ENCODE measurements around the gene C2orf92.
A peak's percentile ranks its signal among the peaks of the same experiment; 100 is the strongest.
"Not testable (repeated sequence)": the region's sequence is repeated elsewhere in the genome, so short reads cannot be mapped to it uniquely, and the experiment has no call there.

C2orf92 gene

GRCh38 chr2:97669448-97669847 is at the start of gene C2orf92:
TSS of gene C2orf92 (plus strand) at chr2:97669713. CDS start at chr2:97669789, 76 bp downstream.
- DNase-seq = no peak

- DNase-seq = not testable (repeated sequence)
Observed at GRCh38 chr2:97620492-97620891, 49.0 kb upstream of the C2orf92 start.

- DNase-seq = not testable (repeated sequence)
Observed at GRCh38 chr2:97622976-97623375, 46.5 kb upstream of the C2orf92 start.

- not testable (repeated sequence) for DNase-seq
Observed at GRCh38 chr2:97625354-97626048, 44.0 kb upstream of the C2orf92 start.

GRCh38 chr2:97626049-97626430 is 43.5 kb upstream of the C2orf92 start:
- not testable (repeated sequence) for DNase-seq

GRCh38 chr2:97644023-97644717 is 25.3 kb upstream of the C2orf92 start:
- no peak for DNase-seq

- no peak for DNase-seq
Observed at GRCh38 chr2:97645112-97645694, 24.3 kb upstream of the C2orf92 start.

- DNase-seq = peak; percentile 97
Observed at GRCh38 chr2:97645695-97646629, 23.6 kb upstream of the C2orf92 start, which contains the start of gene COX5B. TSS of gene COX5B (plus strand) at chr2:97646062. CDS start at chr2:97646087, 25 bp downstream.

- DNase-seq = no peak
Observed at GRCh38 chr2:97646977-97647376, 22.5 kb upstream of the C2orf92 start.

GRCh38 chr2:97651114-97651513 is 18.4 kb upstream of the C2orf92 start:
- DNase-seq = no peak

GRCh38 chr2:97653473-97653872 is 16.0 kb upstream of the C2orf92 start:
- DNase-seq = no peak

GRCh38 chr2:97653874-97654273 is 15.6 kb upstream of the C2orf92 start:
- DNase-seq = no peak

- DNase-seq = no peak
Observed at GRCh38 chr2:97654309-97654708, 15.2 kb upstream of the C2orf92 start.

- no peak for DNase-seq
Observed at GRCh38 chr2:97654791-97655190, 14.7 kb upstream of the C2orf92 start.

GRCh38 chr2:97656129-97656755 is 13.3 kb upstream of the C2orf92 start:
- no peak for DNase-seq

GRCh38 chr2:97656905-97657587 is 12.5 kb upstream of the C2orf92 start:
- DNase-seq = no peak

- DNase-seq = no peak
Observed at GRCh38 chr2:97657986-97658690, 11.4 kb upstream of the C2orf92 start.

- DNase-seq = no peak
Observed at GRCh38 chr2:97658691-97659157, 10.8 kb upstream of the C2orf92 start.

GRCh38 chr2:97659256-97660043 is 10.1 kb upstream of the C2orf92 start:
- DNase-seq = no peak

Data from COR-L47 (cell line).